Breast epithelium (tissue), 4 donors: ENCODE results near the gene HTR1E. TPM values are rescaled to one million over a fixed set of nuclear protein-coding genes. Genes with fewer than 3 reads are reported as not detected.

Source experiments
- DNase-seq, 2 donors: peaks; one replicate each; pipeline ENCODE4 v3.0.0-alpha.2; 2019; ENCODE audit warnings: low spot score in 2 of 2
- H3K27ac ChIP-seq, 2 donors: fragments of 200-600 bp; sonication (generic) in 1 of 2; one replicate each; pipeline ENCODE4 v1.5.1; 2016 to 2019; ENCODE audit warnings: mild to moderate bottlenecking in 1 of 2
- H3K27me3 ChIP-seq, 2 donors: fragments of 200-600 bp; sonication (generic) in 1 of 2; one replicate each; pipeline versions ENCODE4 v1.5.1 to v1.6.0; 2017 to 2019; ENCODE audit warnings: control low read depth in 1 of 2, mild to moderate bottlenecking in 1 of 2
- H3K36me3 ChIP-seq: fragments of 200-600 bp; one replicate; pipeline ENCODE4 v1.5.1; 2019
- H3K4me1 ChIP-seq, 2 donors: fragments of 200-600 bp; sonication (generic); one replicate each; pipeline ENCODE4 v1.5.1; 2016 to 2019; ENCODE audit warnings: control low read depth in 1 of 2
- H3K4me3 ChIP-seq, 3 donors: fragments of 200-600 bp; sonication (generic); 1 replicate in 2 of 3; 2 replicates in 1 of 3; pipeline ENCODE4 v1.5.1; 2016 to 2019; ENCODE audit warnings: mild to moderate bottlenecking in 3 of 3, moderate library complexity in 2 of 3
- H3K9me3 ChIP-seq, 2 donors: fragments of 200-600 bp; sonication (generic) in 1 of 2; one replicate each; pipeline ENCODE4 v1.5.1; 2016 to 2019; ENCODE audit warnings: control low read depth in 1 of 2
- CTCF ChIP-seq, 3 donors: fragments of 450-650 bp; IDR thresholded peaks; one replicate each; pipeline ENCODE4 v1.5.1; 2016 to 2017; ENCODE audit warnings: antibody characterized with exemption in 3 of 3, mild to moderate bottlenecking in 3 of 3, moderate library complexity in 3 of 3
- POLR2A ChIP-seq: fragments of 450-650 bp; IDR thresholded peaks from one replicate; pipeline ENCODE4 v1.6.1; 2016; ENCODE audit warnings: antibody characterized with exemption, mild to moderate bottlenecking, moderate library complexity
- POLR2AphosphoS5 ChIP-seq, 3 donors: sonication (generic); formaldehyde crosslinking; IDR thresholded peaks; one replicate each; pipeline ENCODE4 v1.6.1; 2017; ENCODE audit warnings: antibody characterized with exemption in 3 of 3
- intact Hi-C: fragments of 100-400 bp; cut with DNase I; formaldehyde crosslinking; loops from one replicate; pipeline ENCODE4 v1.15.1; 2023; ENCODE audit warnings: low total_unique reads
- total RNA-seq, 3 donors: library from RNA; depleted of rRNA; stranded (reverse); fragments of >200 nt; gene quantifications; one replicate each; pipeline ENCODE4 v1.1.0, GENCODE V29; 2016

HTR1E gene
- total RNA-seq, 3 donors from 2014 or later = not detected

GRCh38 chr6:87012743-87013142, 75.4 kb downstream of the HTR1E start:
- TF ChIP-seq POLR2A (no peak), CTCF (IDR thresholded peaks at IDR 0.05) (no peak), POLR2AphosphoS5 (IDR thresholded peaks at IDR 0.05) (no peak)
- Histone ChIP-seq H3K9me3 (no peaks in the 10 kb centered on the region), H3K4me3 (no peak overlapping the region), H3K27ac (no peak overlapping the region), H3K27me3 (peaks cover 0 to 4% of the 10 kb centered on the region in 2 donors), H3K36me3 (no peaks in the 10 kb centered on the region), H3K4me1 (no peaks in the 10 kb centered on the region)
- intact Hi-C loops = no loop called here
- no peak for DNase-seq

- peaks cover 0 to 4% of the 10 kb centered on the region in 2 donors for H3K27me3 ChIP-seq
- H3K4me1 ChIP-seq = no peaks in the 10 kb centered on the region
- no peak for DNase-seq
- no peak for TF ChIP-seq CTCF (IDR thresholded peaks at IDR 0.05)
- TF ChIP-seq POLR2A = no peak
- no peak for TF ChIP-seq POLR2AphosphoS5 (IDR thresholded peaks at IDR 0.05)
- intact Hi-C loops = no loop called here
- H3K36me3 ChIP-seq = no peaks in the 10 kb centered on the region
- H3K9me3 ChIP-seq = no peaks in the 10 kb centered on the region
- H3K4me3 ChIP-seq = no peak overlapping the region
- no peak overlapping the region for H3K27ac ChIP-seq
Observed at GRCh38 chr6:87016772-87017171, 79.4 kb downstream of the HTR1E start.

GRCh38 chr6:87027021-87027420, 89.7 kb downstream of the HTR1E start:
- intact Hi-C loops = no loop called here
- Histone ChIP-seq H3K4me3 (no peak overlapping the region), H3K9me3 (no peaks in the 10 kb centered on the region), H3K4me1 (no peaks in the 10 kb centered on the region), H3K27me3 (no peaks in the 10 kb centered on the region), H3K27ac (no peak overlapping the region), H3K36me3 (no peaks in the 10 kb centered on the region)
- TF ChIP-seq POLR2A = no peak
- TF ChIP-seq POLR2AphosphoS5 (IDR thresholded peaks at IDR 0.05) = no peak
- no peak for TF ChIP-seq CTCF (IDR thresholded peaks at IDR 0.05)
- DNase-seq = no peak

- no peak for TF ChIP-seq POLR2AphosphoS5 (IDR thresholded peaks at IDR 0.05)
- no peak for TF ChIP-seq POLR2A
- TF ChIP-seq CTCF (IDR thresholded peaks at IDR 0.05) = no peak
- Histone ChIP-seq H3K36me3 (no peaks in the 10 kb centered on the region), H3K27me3 (no peaks in the 10 kb centered on the region), H3K9me3 (peaks cover 0 to 9% of the 10 kb centered on the region in 2 donors), H3K4me1 (no peaks in the 10 kb centered on the region), H3K27ac (no peak overlapping the region), H3K4me3 (no peak overlapping the region)
- intact Hi-C loops = no loop called here
- DNase-seq = no peak
Observed at GRCh38 chr6:87029711-87030314, 92.5 kb downstream of the HTR1E start.

- no peaks in the 10 kb centered on the region for H3K4me1 ChIP-seq
- H3K27me3 ChIP-seq = no peaks in the 10 kb centered on the region
- H3K36me3 ChIP-seq = no peaks in the 10 kb centered on the region
- TF ChIP-seq POLR2A (no peak), POLR2AphosphoS5 (IDR thresholded peaks at IDR 0.05) (no peak), CTCF (IDR thresholded peaks at IDR 0.05) (no peak)
- no peak for DNase-seq
- intact Hi-C loops = no loop called here
- peaks cover 0 to 6% of the 10 kb centered on the region in 2 donors for H3K9me3 ChIP-seq
- H3K27ac ChIP-seq = no peak overlapping the region
- H3K4me3 ChIP-seq = no peak overlapping the region
Observed at GRCh38 chr6:87040729-87041128, 103.4 kb downstream of the HTR1E start.
